Epidermal melanocyte (primary cell): ENCODE measurements around the gene NUP160.
"Not testable (repeated sequence)": the region's sequence is repeated elsewhere in the genome, so short reads cannot be mapped to it uniquely, and the experiment has no call there.

Experiments
- DNase-seq: peaks from one replicate; pipeline ENCODE4 v3.0.0; 2011; ENCODE audit warnings: low spot score; ENCODE audit not compliant: insufficient read length

NUP160 gene

GRCh38 chr11:47863898-47864430 is 15.8 kb upstream of the NUP160 start:
- DNase-seq, result no peak

GRCh38 chr11:47863189-47863897 is 15.2 kb upstream of the NUP160 start:
- DNase-seq, result peak; percentile 64

- no peak for DNase-seq
Observed at GRCh38 chr11:47861728-47862127, 13.6 kb upstream of the NUP160 start.

DNA sequence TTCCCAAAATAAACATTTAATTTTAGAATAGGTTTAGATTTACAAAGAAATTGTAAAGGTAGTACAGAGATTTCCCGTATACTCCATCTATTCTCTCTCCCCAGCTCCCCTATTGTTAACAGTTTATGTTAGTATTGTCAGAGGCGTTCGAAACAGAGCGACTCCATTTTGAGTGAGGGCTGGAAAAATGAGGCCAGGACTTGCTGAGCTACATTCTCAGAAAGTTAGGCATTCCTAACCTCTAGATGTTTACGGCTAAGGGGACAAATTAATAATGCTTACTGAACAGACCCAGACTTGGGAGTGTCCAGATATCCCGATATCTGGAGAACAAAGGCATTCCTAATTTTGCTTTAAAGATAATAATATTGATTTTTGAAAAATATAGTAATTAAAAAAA is 12.4 kb upstream of the NUP160 start:
- DNase-seq, result no peak

DNA sequence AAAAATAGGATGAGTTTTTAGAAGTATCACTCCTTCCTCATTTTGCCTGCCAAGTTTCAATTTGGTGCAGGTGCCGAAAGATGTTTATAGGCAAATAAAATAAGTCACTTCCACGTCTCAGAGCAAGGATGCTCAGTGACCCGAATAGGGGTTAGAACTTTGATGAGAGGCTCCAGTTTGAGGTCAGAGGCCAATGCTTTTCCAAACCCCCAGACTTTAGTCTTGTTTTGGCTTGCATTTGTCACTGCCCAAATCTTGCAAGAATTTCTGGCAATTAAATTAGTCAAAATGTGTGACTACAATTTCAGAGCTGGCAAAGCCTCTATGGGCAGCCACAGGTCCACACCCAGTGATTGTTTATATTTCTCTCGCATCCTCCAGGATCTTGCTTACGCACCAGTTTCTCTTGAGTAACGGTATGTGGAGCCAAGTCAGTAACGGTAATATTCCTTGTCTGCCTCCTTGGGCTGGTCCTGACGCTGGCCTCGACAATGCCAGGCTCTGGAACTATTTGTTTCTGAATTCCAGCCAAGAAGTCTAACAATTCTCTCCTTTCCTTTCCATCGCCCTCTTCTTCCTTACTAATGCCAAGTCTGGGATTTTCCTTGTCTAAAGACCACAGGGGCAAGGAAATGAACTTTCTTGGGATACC is 9.9 kb upstream of the NUP160 start:
- no peak for DNase-seq

GRCh38 chr11:47857485-47857884 is 9.3 kb upstream of the NUP160 start:
- no peak for DNase-seq

DNA sequence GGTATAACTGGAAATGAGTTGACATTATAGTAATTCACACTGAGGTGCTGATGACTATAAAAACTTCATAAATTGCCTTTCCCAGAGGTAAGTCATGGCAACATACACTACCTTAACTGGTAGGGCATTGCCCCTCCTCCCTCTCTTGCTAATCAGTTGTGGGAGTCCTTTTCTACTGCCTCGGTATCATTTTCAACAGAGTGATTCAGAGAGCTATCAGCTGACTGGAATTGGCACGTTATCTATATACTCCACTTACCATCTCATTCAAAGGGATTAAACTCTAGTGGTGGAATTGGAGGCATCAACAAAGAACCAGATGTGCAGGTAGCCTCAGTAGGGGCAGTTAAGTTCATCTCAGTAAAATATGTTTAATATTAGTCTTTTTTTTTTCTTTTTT is 8.0 kb upstream of the NUP160 start:
- no peak for DNase-seq

DNA sequence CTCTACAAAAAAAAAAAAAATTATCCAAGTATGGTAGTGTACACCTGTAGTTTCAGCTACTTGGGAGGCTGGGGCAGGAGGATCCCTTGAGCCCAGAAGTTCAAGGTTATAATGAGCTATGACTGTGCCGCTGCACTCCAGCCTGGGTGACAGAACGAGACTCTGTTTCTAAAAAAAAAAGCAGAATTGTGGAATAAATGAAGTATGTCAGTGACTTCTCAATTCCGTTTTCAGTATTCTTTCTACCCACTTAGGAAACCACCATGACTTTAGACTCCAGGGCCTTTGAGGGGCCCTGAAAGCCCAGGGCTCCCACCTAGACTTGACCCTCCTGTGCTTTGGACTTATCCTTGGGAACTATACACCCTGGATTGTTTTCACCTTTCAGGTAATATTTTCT is 6.5 kb upstream of the NUP160 start:
- no peak for DNase-seq

DNA sequence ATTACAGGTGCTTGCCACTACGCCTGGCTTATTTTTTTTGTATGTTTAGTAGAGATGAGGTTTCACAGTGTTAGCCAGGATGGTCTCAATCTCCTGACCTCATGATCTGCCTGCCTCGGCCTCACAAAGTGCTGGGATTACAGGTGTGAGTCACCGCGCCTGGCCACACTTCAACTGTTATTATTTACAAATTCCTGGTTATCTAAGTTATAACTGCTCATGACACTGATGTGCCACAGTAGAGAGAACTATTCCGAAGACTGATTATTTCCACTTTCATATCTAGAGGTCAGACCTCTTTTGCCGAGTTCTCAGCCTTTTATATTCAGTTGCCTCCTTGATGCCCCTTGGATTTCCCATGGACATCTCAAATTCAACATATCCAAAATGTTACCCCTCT is 3.9 kb upstream of the NUP160 start:
- no peak for DNase-seq

- no peak for DNase-seq
Observed at GRCh38 chr11:47850337-47850736, 2.2 kb upstream of the NUP160 start.

GRCh38 chr11:47848700-47849155 is 578 bp upstream of the NUP160 start:
- DNase-seq, result no peak

DNA sequence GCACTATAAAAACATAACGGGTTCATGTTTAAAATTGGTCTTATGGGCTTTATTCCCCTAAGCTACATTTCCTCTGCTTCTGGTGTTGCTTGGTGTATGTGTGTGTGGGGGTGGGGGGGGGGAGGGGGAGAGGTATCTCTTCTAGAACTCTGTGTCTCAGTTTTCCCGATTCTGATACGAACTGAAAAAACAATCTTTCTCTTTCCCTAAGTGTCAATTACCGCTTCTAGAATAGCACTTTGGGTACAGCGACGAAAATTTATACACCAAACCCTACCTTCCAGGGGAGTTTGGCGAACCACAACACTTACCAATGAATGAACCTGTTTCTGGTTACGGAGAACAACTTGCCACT is 636 bp downstream of the NUP160 start:
- DNase-seq, result no peak

DNA sequence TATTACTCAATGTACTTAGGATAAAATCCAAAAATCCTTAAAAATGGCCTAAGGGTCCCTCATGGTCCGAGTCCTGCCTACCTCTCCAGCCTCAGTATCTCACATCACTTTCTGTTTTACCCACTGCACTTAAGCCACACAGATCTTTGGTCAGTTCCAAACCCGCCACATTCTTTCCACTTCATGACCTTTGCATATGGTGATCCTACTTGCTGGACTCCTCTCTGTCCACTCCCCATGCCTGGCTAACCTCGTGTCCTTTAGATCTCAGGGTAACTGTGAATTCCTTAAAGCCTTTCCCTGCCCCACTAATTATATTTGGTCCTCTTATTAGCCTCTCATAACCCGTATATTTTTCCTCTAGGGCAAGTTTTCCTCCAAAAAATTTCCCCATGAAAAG is 1.2 kb downstream of the NUP160 start:
- DNase-seq, result no peak

DNA sequence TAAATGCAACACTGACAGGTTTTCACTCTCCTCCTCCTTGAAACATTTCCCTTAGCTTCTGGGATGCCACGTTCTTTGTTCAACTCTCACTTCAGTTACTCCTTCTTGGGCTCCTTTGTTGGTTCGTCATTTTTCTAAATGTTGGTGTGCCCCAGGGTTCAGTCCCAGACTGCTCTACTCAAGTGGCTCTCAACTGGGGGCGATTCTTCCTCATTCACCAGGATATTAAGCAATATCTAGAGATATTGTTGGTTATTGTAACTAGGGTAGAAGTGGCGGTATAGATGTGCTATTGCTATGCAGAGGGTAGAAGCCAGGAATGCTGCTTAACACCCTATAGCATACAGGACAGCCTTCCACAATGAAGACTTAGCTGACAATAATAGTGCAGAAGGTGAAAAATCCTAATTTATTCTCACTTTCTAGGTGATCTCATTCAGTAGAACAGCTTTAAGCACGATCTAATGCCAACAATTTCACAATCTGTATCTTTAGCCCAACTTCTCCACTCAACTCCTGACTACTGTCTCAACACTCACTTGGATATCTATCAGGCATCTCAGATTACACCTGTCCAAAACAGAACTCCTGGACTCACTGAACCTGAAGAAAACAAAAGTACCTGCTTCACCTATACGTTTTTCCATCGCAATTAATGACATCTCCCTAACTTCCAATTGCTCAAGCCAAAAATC is 4.6 kb downstream of the NUP160 start:
- DNase-seq, result no peak

DNA sequence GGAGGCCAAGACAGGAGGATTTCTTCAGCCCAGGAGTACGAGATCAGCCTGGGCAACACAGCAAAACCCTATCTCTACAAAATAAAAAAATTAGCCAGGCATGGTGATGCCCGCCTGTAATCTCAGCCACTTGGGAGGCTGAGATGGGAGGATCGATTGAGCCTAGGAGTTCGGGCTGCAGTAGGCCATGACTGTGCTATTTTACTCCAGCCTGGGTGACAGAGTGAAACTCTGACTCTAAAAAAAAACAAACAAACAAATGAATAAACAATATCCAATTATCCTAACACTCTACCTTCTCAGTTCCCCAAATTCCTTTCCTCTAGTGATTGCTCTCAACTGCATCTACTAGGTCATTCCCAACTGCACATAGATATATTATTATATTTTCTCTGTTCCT is 5.4 kb downstream of the NUP160 start:
- no peak for DNase-seq

- no peak for DNase-seq
Observed at GRCh38 chr11:47837929-47838328, 10.2 kb downstream of the NUP160 start.

DNA sequence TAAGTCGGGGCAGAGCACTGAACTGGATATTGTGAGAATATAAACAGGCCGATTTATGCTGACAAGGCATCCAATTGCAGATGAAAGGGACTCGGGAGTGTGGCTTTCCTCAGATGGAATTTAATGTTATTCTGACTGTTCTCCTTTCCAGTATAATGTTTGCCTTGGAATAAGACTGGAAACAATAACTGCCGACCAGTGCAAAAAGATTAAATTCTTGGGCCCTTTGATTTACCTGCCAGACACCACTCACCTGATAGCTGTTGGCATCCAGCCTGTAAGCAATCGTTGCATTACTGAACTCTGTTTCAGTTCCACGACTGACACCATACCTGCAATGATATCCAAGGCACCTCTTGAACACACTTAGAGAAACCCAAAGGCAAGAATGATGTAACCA is 10.9 kb downstream of the NUP160 start:
- DNase-seq, result no peak

DNA sequence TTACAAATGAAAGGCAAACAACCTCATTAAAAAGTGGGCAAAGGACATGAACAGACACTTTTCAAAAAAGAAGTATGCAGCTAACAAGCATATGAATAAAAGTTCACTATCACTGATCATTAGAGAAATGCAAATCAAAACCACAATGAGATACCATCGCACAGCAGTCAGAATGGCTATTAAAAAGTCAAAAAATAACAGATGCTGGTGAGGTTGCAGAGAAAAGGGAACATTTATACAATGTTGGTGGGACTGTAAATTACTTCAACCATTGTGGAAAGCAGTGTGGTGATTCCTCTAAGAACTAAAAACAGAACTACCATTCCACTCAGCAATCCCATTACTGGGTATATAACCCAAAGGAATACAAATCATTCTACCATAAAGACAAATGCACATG is 18.1 kb downstream of the NUP160 start:
- DNase-seq, result not testable (repeated sequence)

- no peak for DNase-seq
Observed at GRCh38 chr11:47828284-47828683, 19.9 kb downstream of the NUP160 start.

- not testable (repeated sequence) for DNase-seq
Observed at GRCh38 chr11:47822664-47823063, 25.5 kb downstream of the NUP160 start.

DNA sequence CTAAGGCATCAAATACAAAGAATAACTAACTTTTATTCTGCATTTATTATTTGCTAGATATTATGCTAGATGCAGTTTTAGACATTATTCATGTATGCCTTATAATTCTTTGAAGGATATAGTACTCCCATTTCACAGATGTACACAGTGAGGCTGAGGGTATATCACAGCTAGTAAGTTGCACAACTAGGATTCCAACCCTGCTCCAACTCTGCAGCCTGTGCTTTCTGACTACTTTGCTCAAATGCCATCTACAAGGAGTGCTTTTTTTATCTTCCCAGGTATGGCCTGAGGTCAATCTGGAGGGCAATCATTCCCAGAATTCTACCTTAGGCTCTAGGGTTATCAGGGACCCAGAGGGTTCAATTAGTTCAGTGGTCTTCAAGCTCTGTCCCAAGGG is 28.4 kb downstream of the NUP160 start:
- DNase-seq, result no peak

DNA sequence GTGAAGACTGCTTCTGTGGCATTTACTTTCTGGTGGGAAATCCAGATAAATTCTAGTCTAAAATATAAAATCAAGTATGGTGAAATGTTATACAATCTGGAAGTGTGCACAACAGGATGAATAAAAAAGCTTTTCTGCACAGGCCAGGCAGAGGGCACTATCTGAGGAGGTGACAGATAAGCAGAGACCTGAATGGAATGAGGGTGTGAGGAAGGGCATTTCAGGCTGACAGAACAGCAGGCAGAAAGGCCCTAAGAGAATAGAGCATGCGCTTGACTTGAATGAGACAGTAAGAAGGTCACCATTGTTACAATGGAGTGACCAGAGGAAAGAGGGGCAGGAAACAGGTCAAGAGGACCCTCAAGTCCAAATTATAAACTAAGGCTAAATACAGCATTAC is 47.4 kb downstream of the NUP160 start:
- no peak for DNase-seq
